Inflammatory macrophage treated with lipopolysaccharide for 4 hours (primary cell): ENCODE results near the gene BMPR1B.

Source experiments
- DNase-seq: peaks from one replicate; pipeline ENCODE4 v3.0.0-alpha.2; 2020

BMPR1B gene

DNA sequence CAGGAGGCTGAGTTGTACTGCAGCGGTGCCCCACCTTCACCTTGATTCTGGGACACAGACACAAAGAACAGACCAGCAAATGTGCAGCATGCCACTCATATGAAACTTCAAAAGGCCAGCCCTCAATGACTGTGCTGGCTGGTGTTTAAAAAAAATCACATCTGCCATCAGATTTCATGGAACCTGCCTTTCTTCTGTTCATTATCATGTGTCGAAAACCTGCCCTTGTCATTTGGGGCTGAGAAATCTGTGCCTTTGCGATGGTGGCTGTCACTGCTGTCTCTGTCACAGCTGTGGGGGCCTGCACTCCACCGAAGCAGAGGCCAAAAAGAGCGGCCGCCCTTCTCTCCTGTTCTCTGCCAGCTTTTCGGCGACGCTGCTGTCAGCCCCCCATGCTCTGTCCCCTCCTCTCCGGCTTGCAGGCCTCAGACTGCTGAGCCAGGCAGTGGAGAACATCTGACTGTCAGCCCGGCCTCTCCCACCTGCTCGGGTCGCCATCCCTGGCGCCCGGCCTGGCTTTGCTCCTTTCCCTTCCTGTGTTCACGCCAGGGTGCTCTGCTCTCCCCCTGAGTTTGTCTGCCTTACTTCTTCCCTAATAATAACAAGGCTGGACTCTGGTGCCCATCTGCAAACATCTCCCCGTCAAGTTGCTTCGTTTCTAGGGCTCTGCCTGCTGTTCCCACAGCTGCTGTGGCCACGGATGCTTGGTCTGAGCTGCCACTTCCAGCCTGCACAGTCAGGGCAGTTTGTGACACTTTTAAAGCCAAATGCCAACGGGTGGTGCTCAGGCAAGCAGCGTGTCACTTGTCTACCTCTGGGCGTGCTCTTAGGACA lies 435.9 kb downstream of the BMPR1B start:
- no peak for DNase-seq

DNA sequence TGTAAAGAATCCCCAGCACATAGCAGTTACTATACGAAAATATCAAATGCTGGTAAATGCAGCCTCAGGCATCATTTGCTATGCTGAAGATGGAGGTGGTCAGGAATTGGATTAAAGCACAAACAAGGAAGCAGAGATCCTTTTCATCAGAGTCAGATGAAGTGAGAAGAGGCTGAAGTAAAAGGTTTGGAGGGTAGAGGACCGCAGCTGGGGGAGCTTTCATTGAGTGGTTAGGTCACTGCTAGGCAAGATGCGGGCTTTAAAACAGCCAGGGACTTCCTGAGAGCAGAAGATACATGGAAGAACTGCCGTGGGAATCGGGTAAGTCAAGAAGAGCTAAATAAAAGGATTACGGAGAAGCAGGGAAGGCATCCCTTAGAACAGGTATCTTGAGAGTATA lies 439.6 kb downstream of the BMPR1B start:
- no peak for DNase-seq

DNA sequence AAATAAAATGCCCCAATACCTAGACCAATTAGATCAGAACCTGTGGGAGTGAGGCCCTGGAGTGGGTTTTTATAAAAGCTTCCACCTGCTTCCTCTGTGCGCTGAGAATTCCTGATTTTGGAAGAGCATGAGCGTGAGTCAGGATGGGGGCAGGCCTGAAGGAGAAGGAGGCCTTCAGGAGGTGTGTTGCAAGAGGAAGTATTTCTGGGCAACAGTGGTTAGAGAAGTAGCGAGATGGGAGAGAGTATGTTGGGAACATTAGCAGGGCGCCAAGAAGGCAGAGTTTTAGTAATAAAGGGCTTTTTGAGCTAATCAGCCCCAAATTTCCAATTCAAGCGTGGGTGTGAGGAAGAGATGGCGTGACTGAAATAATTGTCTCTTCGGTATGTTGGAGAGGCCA lies 441.2 kb downstream of the BMPR1B start:
- peak; percentile 38 for DNase-seq

DNA sequence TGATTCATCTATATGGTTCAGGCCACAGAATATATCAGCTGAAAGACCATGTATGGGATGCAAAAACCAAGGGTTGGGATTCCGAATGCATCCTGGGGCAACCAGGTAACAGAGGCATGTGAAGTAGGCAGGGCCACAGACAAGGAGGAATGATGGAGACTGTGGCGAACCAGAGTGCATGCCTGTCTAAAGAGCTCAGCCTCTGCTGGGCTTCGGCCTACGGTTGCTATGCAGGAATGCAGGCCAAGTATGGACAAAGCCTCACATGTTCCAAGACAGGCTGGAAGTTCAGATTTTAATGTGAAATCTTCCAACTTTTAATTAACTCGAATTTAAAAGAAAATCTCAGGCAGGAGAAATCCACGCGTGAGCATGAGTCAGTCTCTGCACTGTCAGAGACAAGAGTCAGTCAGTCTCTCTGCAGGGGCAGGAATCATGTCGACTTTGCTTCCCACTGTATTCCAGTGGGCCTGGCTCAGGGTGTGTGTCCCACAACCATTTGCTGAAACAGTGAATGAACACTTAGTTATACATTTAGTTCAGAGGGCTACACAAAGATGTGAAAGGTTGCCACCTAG lies 446.6 kb downstream of the BMPR1B start:
- no peak for DNase-seq

DNA sequence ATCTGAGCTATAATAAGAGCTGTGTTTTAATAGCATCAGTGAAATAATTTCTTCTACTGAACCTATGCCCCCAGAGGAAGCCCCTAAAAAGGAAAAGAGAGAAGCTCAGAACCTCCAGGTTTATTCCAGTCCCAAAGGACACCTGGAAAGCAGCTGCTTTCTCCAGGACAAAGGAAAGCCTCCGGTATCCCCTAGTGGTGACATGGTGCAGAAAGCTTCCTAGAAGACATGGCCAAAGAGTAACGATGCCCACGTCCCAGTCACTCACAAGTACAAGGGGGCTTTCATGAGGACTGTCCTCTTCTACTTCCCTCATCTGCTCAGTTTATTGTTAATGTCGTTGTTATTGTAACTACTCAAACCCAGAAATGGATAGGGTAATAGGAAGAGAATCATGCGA lies 447.1 kb downstream of the BMPR1B start:
- DNase-seq = no peak
